Skeletal muscle tissue (tissue), 4 donors: ENCODE data around the gene GLDN. TPM values are rescaled to one million over a fixed set of nuclear protein-coding genes. Genes with fewer than 3 reads are reported as not detected.
A peak's percentile ranks its signal among the peaks of the same experiment; 100 is the strongest.

Source experiments
- H3K27ac ChIP-seq: one replicate; pipeline ENCODE4 v1.7.0; 2013; ENCODE audit warnings: mild to moderate bottlenecking, low read depth, low read length, inconsistent platforms
- H3K27me3 ChIP-seq, 3 donors: one replicate each; pipeline ENCODE4 v1.7.0; 2013; ENCODE audit warnings: low read length in 3 of 3; ENCODE audit not compliant: control insufficient read depth in 3 of 3, insufficient read depth in 3 of 3
- H3K36me3 ChIP-seq, 3 donors: one replicate each; pipeline ENCODE4 v1.7.0; 2013; ENCODE audit warnings: low read length in 3 of 3; ENCODE audit not compliant: control insufficient read depth in 3 of 3, insufficient read depth in 3 of 3
- H3K4me1 ChIP-seq, 3 donors: one replicate each; pipeline ENCODE4 v1.7.0; 2013; ENCODE audit warnings: low read length in 3 of 3, mild to moderate bottlenecking in 3 of 3; ENCODE audit not compliant: control insufficient read depth in 3 of 3, insufficient read depth in 3 of 3
- H3K4me3 ChIP-seq, 3 donors: one replicate each; pipeline ENCODE4 v1.7.0; 2013; ENCODE audit warnings: low read length in 3 of 3
- H3K9ac ChIP-seq, 3 donors: one replicate each; pipeline ENCODE4 v1.7.0; 2013; ENCODE audit warnings: low read length in 3 of 3, mild to moderate bottlenecking in 3 of 3, moderate library complexity in 2 of 3, low read depth in 1 of 3
- H3K9me3 ChIP-seq, 3 donors: one replicate each; pipeline ENCODE4 v1.7.0; 2013; ENCODE audit warnings: low read length in 3 of 3; ENCODE audit not compliant: control insufficient read depth in 3 of 3
- total RNA-seq: library from RNA; depleted of rRNA; stranded (reverse); fragments of >200 nt; gene quantifications from one replicate; pipeline ENCODE4 v1.2.3, GENCODE V29; 2014
- donor health status: Osteomylitis.

Gene GLDN
- total RNA-seq, 1 donor from 2014 or later: 3.7 TPM

DNA sequence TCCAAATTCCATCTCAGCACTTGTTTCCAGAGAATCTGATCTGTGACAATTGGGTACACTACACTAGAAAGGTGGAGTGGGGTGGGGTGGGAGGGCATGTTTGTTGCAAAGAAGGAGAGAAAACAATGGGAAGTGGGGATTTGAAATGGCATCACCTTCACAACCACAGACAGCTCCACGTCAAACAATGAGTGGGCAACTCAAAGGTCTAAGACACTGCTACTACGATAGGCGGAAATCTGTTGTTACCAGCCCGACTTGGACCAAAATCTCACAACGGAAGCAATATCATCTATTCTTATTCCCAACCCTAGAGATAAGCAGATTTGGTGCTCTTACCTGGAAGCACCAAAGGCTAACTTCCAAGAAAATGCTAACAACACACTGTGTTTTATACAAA, 6.4 kb upstream of the GLDN start:
- H3K9me3 ChIP-seq: no peaks in the 10 kb centered on the region

GRCh38 chr15:51335538-51336410, 5.7 kb upstream of the GLDN start:
- Histone ChIP-seq H3K27me3 (no peaks in the 10 kb centered on the region), H3K9ac (no peak overlapping the region), H3K4me3 (no peak overlapping the region), H3K9me3 (no peaks in the 10 kb centered on the region), H3K36me3 (no peaks in the 10 kb centered on the region), H3K27ac (no peak overlapping the region), H3K4me1 (peaks cover 11 to 13% (median 12%) of the 10 kb centered on the region in 3 donors)

More for the DNA sequence above, 6.4 kb upstream of the GLDN start:
- no peaks in the 10 kb centered on the region for H3K27me3 ChIP-seq
- H3K9ac ChIP-seq: no peak overlapping the region
- H3K4me3 ChIP-seq: no peak overlapping the region
- no peak overlapping the region for H3K27ac ChIP-seq
- no peaks in the 10 kb centered on the region for H3K36me3 ChIP-seq
- peaks cover 11 to 13% (median 12%) of the 10 kb centered on the region in 3 donors for H3K4me1 ChIP-seq

GRCh38 chr15:51338496-51338895, 3.0 kb upstream of the GLDN start, which contains the start of gene CYP19A1:
CYP19A1 (minus strand) TSS chr15:51338596; CDS start chr15:51242912, 95,684 bp downstream.
- Histone ChIP-seq H3K36me3 (no peaks in the 10 kb centered on the region), H3K27me3 (peaks cover 0 to 5% (median 4%) of the 10 kb centered on the region in 3 donors), H3K4me3 (no peak within 1 kb of the TSS), H3K9me3 (no peaks in the 10 kb centered on the region), H3K27ac (no peak within 1 kb of the TSS), H3K9ac (no peak within 1 kb of the TSS), H3K4me1 (peaks cover 19 to 27% (median 24%) of the 10 kb centered on the region in 3 donors)

- no peaks in the 10 kb centered on the region for H3K36me3 ChIP-seq
- no peak overlapping the region for H3K27ac ChIP-seq
- H3K27me3 ChIP-seq: peaks cover 0 to 5% (median 4%) of the 10 kb centered on the region in 3 donors
- H3K4me3 ChIP-seq: peak overlapping the region; percentile 61 to 68 (median 68)
- peak overlapping the region in 1 of 3 donors; percentile 14 for H3K9ac ChIP-seq
- H3K4me1 ChIP-seq: peaks cover 11 to 19% (median 13%) of the 10 kb centered on the region in 3 donors
- no peaks in the 10 kb centered on the region for H3K9me3 ChIP-seq
Observed at GRCh38 chr15:51342227-51342999, 958 bp downstream of the GLDN start.

DNA sequence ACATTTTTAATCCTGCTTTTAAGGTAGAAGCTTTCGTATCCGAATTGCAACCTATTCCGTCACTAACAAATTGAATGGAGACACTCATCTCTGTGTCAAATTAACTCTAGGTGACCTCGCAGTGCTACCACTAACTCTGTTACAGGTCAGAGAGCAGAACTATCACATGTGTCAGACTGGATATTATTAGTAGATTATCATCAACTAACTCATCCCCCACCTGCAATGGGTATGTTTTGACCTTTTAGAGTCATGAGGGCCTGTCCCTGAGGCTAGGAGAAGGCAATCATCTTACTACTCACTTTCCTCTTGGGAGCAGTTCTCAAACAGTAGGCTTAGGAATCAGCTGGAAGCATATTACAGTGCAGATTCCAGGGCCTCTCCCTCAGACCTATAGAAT, 2.0 kb downstream of the GLDN start:
- H3K9ac ChIP-seq: no peak overlapping the region
- peaks cover 0 to 5% (median 4%) of the 10 kb centered on the region in 3 donors for H3K27me3 ChIP-seq
- H3K4me1 ChIP-seq: peaks cover 11 to 19% (median 13%) of the 10 kb centered on the region in 3 donors
- no peak overlapping the region for H3K4me3 ChIP-seq
- H3K36me3 ChIP-seq: no peaks in the 10 kb centered on the region
- H3K27ac ChIP-seq: no peak overlapping the region
- H3K9me3 ChIP-seq: no peaks in the 10 kb centered on the region

GRCh38 chr15:51346136-51346535, 4.7 kb downstream of the GLDN start:
- H3K4me1 ChIP-seq: peaks cover 13 to 16% (median 15%) of the 10 kb centered on the region in 3 donors

DNA sequence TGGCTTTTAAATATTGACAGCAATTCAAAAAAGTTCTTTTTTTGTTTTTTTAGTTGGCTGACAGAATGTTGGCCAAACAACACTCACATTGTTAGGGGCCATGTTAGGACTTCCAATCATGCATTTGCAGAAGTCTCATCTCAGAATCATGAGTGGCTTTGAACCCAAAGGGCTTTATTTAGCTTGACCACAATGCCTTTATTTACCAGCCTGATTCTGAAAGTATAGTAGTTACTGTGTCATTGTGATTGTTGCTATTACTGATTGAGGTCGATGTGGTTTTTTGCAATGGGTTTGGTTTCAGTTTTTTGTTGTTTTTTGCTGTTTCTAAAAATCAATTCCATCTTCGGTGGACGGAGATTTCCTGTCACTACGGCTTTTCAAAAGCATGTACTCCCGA, 7.2 kb downstream of the GLDN start:
- H3K9ac ChIP-seq: no peak overlapping the region
- no peaks in the 10 kb centered on the region for H3K27me3 ChIP-seq
- H3K9me3 ChIP-seq: no peaks in the 10 kb centered on the region
- H3K4me3 ChIP-seq: no peak overlapping the region
- H3K27ac ChIP-seq: peak overlapping the region; percentile 46
- H3K36me3 ChIP-seq: no peaks in the 10 kb centered on the region
- peaks cover 0 to 6% (median 3%) of the 10 kb centered on the region in 3 donors for H3K4me1 ChIP-seq

More at GRCh38 chr15:51346136-51346535, 4.7 kb downstream of the GLDN start:
- Histone ChIP-seq H3K36me3 (no peaks in the 10 kb centered on the region), H3K27ac (no peak overlapping the region), H3K9ac (no peak overlapping the region), H3K4me3 (no peak overlapping the region), H3K9me3 (no peaks in the 10 kb centered on the region), H3K27me3 (peaks cover 0 to 5% (median 4%) of the 10 kb centered on the region in 3 donors)

DNA sequence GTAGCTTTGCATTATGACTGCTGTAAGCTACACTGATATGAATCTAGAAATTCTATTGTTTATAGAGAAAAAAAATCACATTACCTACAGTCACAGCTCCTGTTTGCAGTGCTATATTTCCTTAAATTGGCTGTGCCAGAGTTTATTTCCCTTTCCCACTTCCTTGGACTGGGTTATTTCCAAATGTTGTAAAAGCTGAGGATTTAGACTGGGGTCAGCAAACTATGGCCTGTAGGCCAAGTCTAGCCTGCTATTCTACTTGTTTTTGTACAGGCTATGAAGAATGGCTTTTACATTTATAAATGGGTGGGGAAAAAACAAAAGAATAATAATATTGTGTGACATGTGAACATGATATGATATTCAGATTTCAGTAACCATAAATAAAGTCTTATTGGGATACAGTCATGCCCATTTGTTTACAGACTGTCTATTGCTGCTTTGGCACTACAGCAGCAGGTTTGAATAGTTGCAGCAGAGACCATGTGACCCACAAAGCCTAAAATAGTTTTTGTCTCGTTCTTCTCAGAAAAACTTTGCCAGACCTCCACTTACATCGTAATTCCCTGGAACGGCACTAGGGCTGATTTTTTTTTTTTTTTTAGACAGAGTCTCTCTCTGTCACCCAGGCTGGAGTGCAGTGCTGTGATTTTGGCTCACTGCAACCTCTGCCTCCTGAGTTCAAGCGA, 7.8 kb downstream of the GLDN start:
- no peak overlapping the region for H3K9ac ChIP-seq
- peaks cover 0 to 6% (median 3%) of the 10 kb centered on the region in 3 donors for H3K4me1 ChIP-seq
- no peaks in the 10 kb centered on the region for H3K9me3 ChIP-seq
- no peaks in the 10 kb centered on the region for H3K36me3 ChIP-seq
- H3K27ac ChIP-seq: peak overlapping the region; percentile 46
- no peak overlapping the region for H3K4me3 ChIP-seq
- no peaks in the 10 kb centered on the region for H3K27me3 ChIP-seq

- Histone ChIP-seq H3K27me3 (no peaks in the 10 kb centered on the region), H3K4me3 (no peak overlapping the region), H3K4me1 (peaks cover 0 to 6% (median 3%) of the 10 kb centered on the region in 3 donors), H3K9ac (no peak overlapping the region), H3K27ac (no peak overlapping the region), H3K36me3 (no peaks in the 10 kb centered on the region), H3K9me3 (no peaks in the 10 kb centered on the region)
Observed at GRCh38 chr15:51350723-51351122, 9.3 kb downstream of the GLDN start.
